NCI-H524 treated with DMSO at 0.1 percent for 48 hours (cell line): ENCODE results near the gene VDR.

Source experiments
- DNase-seq: peaks from one replicate; lab custom pipeline; 2025; lab: John Stamatoyannopoulos, UW

The VDR gene

GRCh38 chr12:47868552-47869031, 36.2 kb downstream of the VDR start:
- DNase-seq, result no peak

GRCh38 chr12:47868041-47868440, 36.8 kb downstream of the VDR start:
- no peak for DNase-seq

- DNase-seq, result no peak
These were observed 37.3 kb downstream of the VDR start for GRCh38 chr12:47867495-47867941.

GRCh38 chr12:47864646-47865235, 40.1 kb downstream of the VDR start:
- DNase-seq, result no peak

DNA sequence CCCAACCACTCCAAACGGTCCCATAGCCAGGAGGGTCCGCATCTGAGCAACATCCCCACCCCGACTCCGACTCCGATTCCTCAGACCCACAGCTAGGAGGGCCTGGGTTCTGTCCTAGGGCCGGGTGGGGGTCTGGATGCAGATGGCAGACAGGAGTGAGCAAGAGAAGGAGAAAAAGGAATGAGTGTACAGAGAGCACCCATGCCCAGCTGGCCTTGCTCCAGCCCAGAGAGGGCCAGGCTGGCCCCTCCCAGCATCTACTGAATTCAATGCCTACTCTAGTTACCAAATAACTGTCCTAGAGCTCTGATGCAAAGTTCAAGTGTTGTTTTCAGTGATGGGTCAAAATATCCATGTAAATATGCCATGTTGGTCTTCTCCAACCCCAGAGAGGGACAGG, 40.8 kb downstream of the VDR start:
- DNase-seq, result no peak

DNA sequence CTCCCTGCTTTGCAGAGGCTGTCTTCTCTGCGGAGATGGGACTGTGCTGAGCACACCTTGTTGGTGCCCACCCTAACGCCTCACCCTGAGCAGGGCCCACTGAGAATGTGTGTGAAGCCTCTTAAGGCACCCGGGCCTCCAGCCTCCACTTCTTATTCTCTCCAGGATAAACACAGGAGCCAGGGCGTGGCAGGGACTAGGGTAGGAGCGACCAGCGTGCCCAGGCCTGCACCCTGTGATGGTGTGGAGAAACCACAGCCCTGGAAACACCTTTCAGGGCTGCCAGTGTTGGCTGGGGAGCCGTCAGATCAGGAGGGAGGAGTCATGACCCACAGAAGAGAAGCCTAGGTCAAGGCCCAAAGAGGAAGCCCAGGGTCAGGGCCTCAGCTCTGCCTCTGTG, 41.3 kb downstream of the VDR start:
- no peak for DNase-seq

DNA sequence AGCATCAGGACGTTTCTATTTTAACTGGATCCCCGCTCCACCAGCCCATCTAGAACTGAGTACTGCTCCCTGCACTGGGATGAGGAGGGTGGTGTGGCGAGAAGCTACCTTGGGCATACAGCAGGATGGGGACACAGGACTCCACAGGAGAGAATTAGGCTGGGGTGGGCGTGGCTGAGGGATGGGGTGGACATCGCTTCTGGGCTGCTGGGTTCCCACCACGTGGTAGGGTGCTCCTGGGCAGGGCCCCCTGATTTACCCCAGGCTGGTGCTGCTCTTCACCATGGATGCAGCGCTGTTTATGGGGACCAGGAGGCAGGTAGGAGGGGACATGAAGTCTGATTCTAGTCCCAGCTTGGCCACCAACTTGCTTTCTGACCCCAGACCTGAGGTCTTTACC, 41.9 kb downstream of the VDR start:
- DNase-seq, result no peak

GRCh38 chr12:47862167-47862750, 42.5 kb downstream of the VDR start:
- no peak for DNase-seq

DNA sequence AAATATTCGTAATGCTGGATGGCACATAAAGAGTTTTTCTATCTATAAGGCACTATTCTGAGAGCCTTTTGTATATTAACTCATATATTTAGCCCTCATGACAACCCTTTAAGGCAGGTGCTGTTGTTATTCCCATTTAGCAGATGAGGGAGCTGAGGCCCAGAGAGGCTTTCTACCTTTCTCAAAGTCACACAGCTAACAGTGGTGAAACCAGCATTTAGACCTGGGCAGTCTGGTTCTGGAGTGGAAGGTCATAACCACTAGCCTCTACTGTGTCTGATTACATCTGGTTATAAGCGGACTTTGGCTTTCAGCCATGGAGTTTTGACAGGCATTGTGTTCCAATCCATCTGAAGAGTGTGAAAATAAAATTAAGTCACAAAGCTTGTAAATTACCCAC, 43.9 kb downstream of the VDR start:
- no peak for DNase-seq

GRCh38 chr12:47860279-47860841, 44.4 kb downstream of the VDR start:
- DNase-seq, result no peak

GRCh38 chr12:47858511-47859266, 46.1 kb downstream of the VDR start:
- DNase-seq, result no peak

GRCh38 chr12:47856721-47857575, 47.8 kb downstream of the VDR start:
- DNase-seq, result no peak

GRCh38 chr12:47856094-47856493, 48.7 kb downstream of the VDR start:
- DNase-seq, result no peak

DNA sequence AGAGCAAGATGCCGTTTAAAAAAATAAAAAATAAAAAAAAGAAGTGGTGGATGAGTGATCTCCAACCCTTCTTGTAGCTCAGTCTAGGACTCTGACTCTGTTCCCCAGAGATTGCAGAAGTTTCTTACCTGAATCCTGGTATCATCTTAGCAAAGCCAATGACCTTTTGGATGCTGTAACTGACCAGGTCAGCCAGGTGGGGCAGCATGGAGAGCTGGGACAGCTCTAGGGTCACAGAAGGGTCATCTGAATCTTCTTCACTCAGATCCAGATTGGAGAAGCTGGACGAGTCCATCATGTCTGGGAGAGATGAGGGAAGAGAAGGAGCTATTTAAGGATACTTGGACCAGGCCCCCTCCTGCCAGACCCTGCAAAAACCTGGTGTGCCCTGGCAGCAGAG, 49.3 kb downstream of the VDR start:
- DNase-seq, result no peak

GRCh38 chr12:47854531-47854930, 50.3 kb downstream of the VDR start:
- DNase-seq, result no peak

DNA sequence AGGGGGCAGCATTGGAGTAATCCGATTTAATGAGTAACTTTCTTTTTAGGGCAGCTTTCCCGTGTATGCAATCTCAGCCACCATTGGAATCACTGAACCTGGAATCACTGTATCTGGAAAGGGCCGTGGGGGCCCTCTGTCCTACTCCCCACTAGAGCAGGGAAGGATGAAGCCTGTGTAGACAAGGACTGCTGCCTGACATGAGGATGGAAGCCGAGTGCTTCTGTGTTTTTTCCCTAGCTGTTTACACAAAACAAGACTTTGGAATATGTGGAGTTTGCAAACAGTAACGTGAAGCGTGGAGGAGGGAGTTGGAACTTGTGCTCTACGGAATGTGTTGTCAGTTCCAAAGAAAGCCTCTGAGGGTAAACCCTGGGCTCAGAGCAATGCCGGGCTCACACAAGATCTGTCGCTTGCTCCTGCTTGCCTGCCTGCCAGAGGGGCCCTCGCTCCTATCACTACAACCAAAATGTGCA, 52.7 kb downstream of the VDR start:
- no peak for DNase-seq

- DNase-seq, result no peak
These were observed 53.4 kb downstream of the VDR start for GRCh38 chr12:47851303-47851952.

GRCh38 chr12:47850153-47851084, 54.4 kb downstream of the VDR start:
- no peak for DNase-seq

DNA sequence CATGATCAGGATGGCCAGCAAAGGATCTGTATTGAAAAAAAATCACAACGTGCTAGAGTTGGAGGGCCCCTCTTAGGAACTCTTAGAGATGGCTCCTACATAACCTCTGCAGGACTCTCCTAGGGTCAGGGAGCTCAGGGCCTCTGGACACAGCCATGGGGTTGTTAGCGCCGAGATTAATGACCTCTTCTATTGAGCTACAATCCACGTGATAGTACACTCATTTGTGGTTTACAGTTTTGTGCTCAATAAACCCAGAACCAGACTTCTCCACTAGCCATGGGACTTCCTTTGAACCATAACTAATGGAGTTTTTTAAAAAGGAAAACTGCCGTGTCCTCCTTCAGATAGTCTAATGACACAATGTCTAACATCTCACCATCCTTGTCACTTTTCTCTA, 55.5 kb downstream of the VDR start:
- no peak for DNase-seq

GRCh38 chr12:47848853-47849252, 55.9 kb downstream of the VDR start:
- no peak for DNase-seq
